ENCODE results near the gene BBOF1. TPM values are rescaled to one million over a fixed set of nuclear protein-coding genes. Genes with fewer than 3 reads are reported as not detected.

Gene BBOF1
- total RNA-seq, 4 donors from 2014 or later, result 3.7 to 22.8 (median 6.2) TPM

DNA sequence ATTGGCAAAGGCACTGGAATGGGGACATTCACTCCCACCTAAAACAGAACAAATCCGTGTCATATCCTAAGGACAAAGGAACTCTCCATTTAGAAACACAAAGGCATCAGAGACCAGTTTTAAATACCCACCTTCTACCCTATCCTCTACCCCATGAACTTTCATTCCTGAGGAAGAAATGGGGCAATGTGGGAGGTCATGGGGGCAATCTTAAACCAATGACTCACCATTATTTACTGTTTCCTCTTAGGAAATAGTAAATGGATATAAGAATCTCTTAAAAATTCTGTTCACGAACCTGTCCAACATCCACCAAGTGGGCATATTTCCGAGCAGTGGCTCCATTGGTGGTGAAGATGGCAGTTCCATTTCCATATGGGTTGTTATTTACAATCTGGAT, 45.7 kb downstream of the BBOF1 start:
- no peaks in the 10 kb centered on the region for H3K4me1 ChIP-seq
- DNase-seq (ENCODE audit: low spot score in 2 of 2), result no peak
- no peaks in the 10 kb centered on the region for H3K9me3 ChIP-seq
- peaks cover 4 to 99% (median 12%) of the 10 kb centered on the region in 3 donors for H3K36me3 ChIP-seq
- H3K27ac ChIP-seq, result no peak overlapping the region
- no peak for TF ChIP-seq EP300 (IDR thresholded peaks at IDR 0.05)
- TF ChIP-seq, protein P1, sequence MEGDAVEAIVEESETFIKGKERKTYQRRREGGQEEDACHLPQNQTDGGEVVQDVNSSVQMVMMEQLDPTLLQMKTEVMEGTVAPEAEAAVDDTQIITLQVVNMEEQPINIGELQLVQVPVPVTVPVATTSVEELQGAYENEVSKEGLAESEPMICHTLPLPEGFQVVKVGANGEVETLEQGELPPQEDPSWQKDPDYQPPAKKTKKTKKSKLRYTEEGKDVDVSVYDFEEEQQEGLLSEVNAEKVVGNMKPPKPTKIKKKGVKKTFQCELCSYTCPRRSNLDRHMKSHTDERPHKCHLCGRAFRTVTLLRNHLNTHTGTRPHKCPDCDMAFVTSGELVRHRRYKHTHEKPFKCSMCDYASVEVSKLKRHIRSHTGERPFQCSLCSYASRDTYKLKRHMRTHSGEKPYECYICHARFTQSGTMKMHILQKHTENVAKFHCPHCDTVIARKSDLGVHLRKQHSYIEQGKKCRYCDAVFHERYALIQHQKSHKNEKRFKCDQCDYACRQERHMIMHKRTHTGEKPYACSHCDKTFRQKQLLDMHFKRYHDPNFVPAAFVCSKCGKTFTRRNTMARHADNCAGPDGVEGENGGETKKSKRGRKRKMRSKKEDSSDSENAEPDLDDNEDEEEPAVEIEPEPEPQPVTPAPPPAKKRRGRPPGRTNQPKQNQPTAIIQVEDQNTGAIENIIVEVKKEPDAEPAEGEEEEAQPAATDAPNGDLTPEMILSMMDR (IDR thresholded peaks at IDR 0.05), result no peak
- TF ChIP-seq POLR2A (IDR thresholded peaks at IDR 0.05), result no peak
- 79 to 88% methylated on average over 3 of the region's 3 CpGs for WGBS, 2 donors
- no peaks in the 10 kb centered on the region for H3K27me3 ChIP-seq
- no peak overlapping the region for H3K4me3 ChIP-seq

DNA sequence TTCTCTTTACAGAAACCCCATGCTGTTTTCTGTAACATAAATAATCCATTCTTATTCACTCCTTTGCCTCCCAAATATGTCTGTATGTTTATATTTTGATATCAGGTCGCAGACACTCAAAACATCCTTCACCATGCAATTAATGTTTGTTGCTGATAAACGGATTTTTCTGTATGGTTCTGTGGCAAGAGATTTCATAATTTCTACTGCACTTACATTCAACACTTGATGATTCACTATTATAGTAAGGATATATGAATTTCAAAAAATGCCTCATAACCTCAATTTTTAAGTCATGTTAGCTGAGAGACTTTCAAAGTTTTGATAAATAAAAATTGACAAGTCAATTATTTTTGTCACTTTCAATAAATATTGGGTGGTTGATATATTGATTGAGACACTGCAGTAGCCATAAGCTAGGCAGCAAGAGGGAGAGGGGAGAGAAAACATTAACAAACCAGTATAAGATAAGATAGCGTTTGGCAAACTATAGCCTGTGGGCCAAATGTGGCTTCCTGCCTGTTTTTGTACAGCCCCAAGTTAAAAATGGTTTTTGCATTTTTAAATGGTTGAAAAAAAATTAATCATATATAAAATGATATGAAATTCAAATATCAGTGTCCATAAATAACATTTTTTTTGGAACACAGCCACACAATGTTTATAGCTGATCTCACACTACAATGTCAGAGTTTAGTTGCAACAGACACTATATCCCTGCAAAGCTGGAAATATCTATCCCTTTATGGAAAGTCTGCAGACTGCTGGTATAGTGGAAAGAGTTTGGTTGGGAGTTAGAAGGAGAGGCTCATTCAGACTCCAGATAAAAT, 46.8 kb downstream of the BBOF1 start:
- no peaks in the 10 kb centered on the region for H3K27me3 ChIP-seq
- whole genome bisulfite sequencing, 2 donors, result 79 to 81% methylated on average over 3 of the region's 3 CpGs
- TF ChIP-seq EP300 (IDR thresholded peaks at IDR 0.05) (no peak), POLR2A (IDR thresholded peaks at IDR 0.05) (no peak)
- TF ChIP-seq, protein P1 (IDR thresholded peaks at IDR 0.05), result no peak
- H3K36me3 ChIP-seq, result peaks cover 4 to 99% (median 16%) of the 10 kb centered on the region in 3 donors
- H3K4me3 ChIP-seq, result no peak overlapping the region
- H3K4me1 ChIP-seq, result no peaks in the 10 kb centered on the region
- no peaks in the 10 kb centered on the region for H3K9me3 ChIP-seq
- H3K27ac ChIP-seq, result no peak overlapping the region
- no peak for DNase-seq (ENCODE audit: low spot score in 2 of 2)

DNA sequence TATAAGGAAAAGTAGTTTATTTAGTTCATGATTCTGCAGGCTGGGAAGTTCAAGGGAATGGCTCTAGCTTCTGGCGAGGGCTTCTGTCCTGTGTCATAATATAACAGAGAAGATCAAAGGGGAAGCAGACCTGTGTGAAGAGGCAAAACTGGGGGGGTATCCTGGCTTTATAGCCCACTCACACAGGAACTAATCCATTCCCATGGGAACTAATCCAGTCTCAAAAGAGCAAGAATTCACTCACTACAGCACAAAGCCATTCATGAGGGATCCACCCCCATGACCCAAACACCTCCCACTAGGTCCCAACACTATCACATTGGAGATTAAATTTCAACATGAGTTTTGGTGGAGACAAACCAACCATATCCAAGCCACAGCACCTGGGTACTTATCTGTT, 58.3 kb downstream of the BBOF1 start:
- 62 to 71% methylated on average over 1 of the region's 1 CpG for WGBS, 2 donors
- H3K27me3 ChIP-seq, result no peaks in the 10 kb centered on the region
- no peak overlapping the region for H3K4me3 ChIP-seq
- no peak for DNase-seq (ENCODE audit: low spot score in 2 of 2)
- H3K4me1 ChIP-seq, result peaks cover 0 to 17% (median 3%) of the 10 kb centered on the region in 4 donors
- TF ChIP-seq, protein P1 (IDR thresholded peaks at IDR 0.05), result no peak
- no peak for TF ChIP-seq POLR2A (IDR thresholded peaks at IDR 0.05)
- no peak for TF ChIP-seq EP300 (IDR thresholded peaks at IDR 0.05)
- no peaks in the 10 kb centered on the region for H3K9me3 ChIP-seq
- H3K27ac ChIP-seq, result no peak overlapping the region
- H3K36me3 ChIP-seq, result peaks cover 0 to 41% (median 2%) of the 10 kb centered on the region in 3 donors

DNA sequence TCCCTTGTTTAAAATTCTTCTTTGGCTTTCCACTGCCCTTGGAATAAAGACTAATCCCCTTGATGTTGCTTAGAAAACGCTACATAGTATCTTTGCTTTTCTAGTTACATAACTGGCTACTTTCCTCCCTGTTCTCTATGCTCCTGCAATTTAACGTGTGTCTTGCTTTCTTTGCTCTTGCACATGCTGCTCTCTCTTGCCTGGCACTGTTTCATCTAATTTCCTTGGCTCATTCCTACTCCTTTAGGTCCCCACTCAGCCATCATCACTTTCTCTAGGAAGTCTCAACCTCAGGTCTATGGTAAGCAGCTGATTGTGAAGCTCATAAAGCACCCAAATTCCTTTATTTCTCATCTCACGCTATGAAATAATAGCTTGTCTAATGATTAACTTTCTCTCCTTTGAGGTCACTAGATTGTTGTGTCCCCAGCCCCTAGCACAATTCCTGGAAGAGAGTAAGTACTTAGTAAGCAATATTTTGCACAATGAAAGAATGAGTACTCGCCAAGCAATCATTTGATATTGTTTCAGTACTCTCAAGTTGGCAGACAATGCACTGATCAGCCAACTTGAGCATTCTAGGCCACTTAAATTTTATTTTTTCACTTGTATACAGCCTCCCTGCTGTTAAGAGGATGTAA, 61.8 kb downstream of the BBOF1 start:
- peaks cover 0 to 15% (median 0%) of the 10 kb centered on the region in 3 donors for H3K36me3 ChIP-seq
- H3K27me3 ChIP-seq, result no peaks in the 10 kb centered on the region
- DNase-seq (ENCODE audit: low spot score in 2 of 2), result no peak
- no peaks in the 10 kb centered on the region for H3K9me3 ChIP-seq
- no peak for TF ChIP-seq POLR2A (IDR thresholded peaks at IDR 0.05)
- TF ChIP-seq, protein P1 (IDR thresholded peaks at IDR 0.05), result no peak
- TF ChIP-seq EP300 (IDR thresholded peaks at IDR 0.05), result no peak
- no peak overlapping the region for H3K4me3 ChIP-seq
- peak overlapping the region in 2 of 4 donors; percentile 14 to 50 for H3K27ac ChIP-seq
- peaks cover 0 to 38% (median 18%) of the 10 kb centered on the region in 4 donors for H3K4me1 ChIP-seq
- WGBS, 2 donors, result 52 to 60% methylated on average over 4 of the region's 4 CpGs

DNA sequence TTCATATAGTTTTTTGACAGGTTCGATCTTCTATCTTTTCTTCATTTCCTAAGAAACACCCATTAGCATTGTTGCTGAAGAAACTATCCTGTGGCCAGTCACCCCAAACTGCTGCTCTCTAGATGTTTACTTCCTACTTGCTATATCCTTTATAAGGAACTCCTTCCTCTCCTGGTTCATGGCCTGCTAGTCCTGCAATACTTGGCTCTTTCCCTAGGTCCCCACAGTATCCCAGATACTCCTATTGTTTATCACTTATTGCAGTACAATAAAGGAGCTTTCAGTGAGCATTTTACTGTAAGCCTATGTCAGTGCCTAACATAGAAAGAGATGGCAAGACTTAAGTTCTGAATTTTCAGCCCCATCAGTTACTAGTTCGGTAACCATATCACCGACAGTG, 62.3 kb downstream of the BBOF1 start:
- Histone ChIP-seq H3K27me3 (no peaks in the 10 kb centered on the region), H3K4me3 (no peak overlapping the region), H3K4me1 (peaks cover 0 to 44% (median 19%) of the 10 kb centered on the region in 4 donors), H3K9me3 (no peaks in the 10 kb centered on the region), H3K36me3 (peaks cover 0 to 11% (median 0%) of the 10 kb centered on the region in 3 donors), H3K27ac (peak overlapping the region in 2 of 4 donors; percentile 14 to 50)
- TF ChIP-seq POLR2A (IDR thresholded peaks at IDR 0.05), result no peak
- no peak for TF ChIP-seq EP300 (IDR thresholded peaks at IDR 0.05)
- TF ChIP-seq, protein P1 (IDR thresholded peaks at IDR 0.05), result no peak
- WGBS, 2 donors, result 89 to 94% methylated on average over 3 of the region's 3 CpGs
- DNase-seq (ENCODE audit: low spot score in 2 of 2), result no peak

Measured in tibial nerve (tissue), 4 donors.